Keratinocyte (primary cell): Measurements from ENCODE around the gene XCL2. TPM values are rescaled to one million over a fixed set of nuclear protein-coding genes. Genes with fewer than 3 reads are reported as not detected.
"Not testable (repeated sequence)": the region's sequence is repeated elsewhere in the genome, so short reads cannot be mapped to it uniquely, and the experiment has no call there.

ENCODE experiments used
- DNase-seq: peaks from one replicate; pipeline ENCODE4 v3.0.0-alpha.2; 2011; ENCODE audit warnings: low read depth, missing footprints, low spot score
- FAIRE-seq: peaks from 2 replicates; lab custom pipeline; 2011; peaks lifted over from hg19 to GRCh38; lab: Jason Lieb, UNC
- H2AFZ ChIP-seq: 2 replicates; pipeline ENCODE4 v1.6.0; 2012; ENCODE audit warnings: low read length, control low read depth, inconsistent platforms; ENCODE audit not compliant: control insufficient read depth
- H3K27ac ChIP-seq: 2 replicates; pipeline ENCODE4 v1.5.1; 2011; ENCODE audit warnings: low read length; ENCODE audit not compliant: control insufficient read depth, insufficient read depth
- H3K27me3 ChIP-seq: 3 replicates; pipeline ENCODE4 v1.6.0; 2011; ENCODE audit warnings: low read length; ENCODE audit not compliant: control insufficient read depth, insufficient read depth; ENCODE audit errors: extremely low read depth
- H3K36me3 ChIP-seq, 2 experiments: 2 replicates in 1 of 2; 3 replicates in 1 of 2; pipeline ENCODE4 v1.5.1; 2011; ENCODE audit warnings: low read length in 2 of 2, mild to moderate bottlenecking in 1 of 2; ENCODE audit not compliant: control insufficient read depth in 2 of 2, insufficient read depth in 2 of 2; ENCODE audit errors: extremely low read depth in 1 of 2
- H3K4me1 ChIP-seq: 3 replicates; pipeline ENCODE4 v1.5.1; 2011; ENCODE audit warnings: low read length; ENCODE audit not compliant: control insufficient read depth, insufficient read depth; ENCODE audit errors: extremely low read depth
- H3K4me2 ChIP-seq: 3 replicates; pipeline ENCODE4 v1.6.0; 2011; ENCODE audit warnings: low read depth, low read length; ENCODE audit not compliant: control insufficient read depth, insufficient read depth; ENCODE audit errors: extremely low read depth
- H3K4me3 ChIP-seq, 3 experiments: fragments of 200-600 bp in 1 of 3; sonication (generic) in 1 of 3; 2 replicates in 2 of 3; 3 replicates in 1 of 3; pipeline ENCODE4 v1.5.1; 2011 to 2016; ENCODE audit warnings: low read length in 3 of 3, mild to moderate bottlenecking in 3 of 3, control low read depth in 2 of 3, inconsistent platforms in 1 of 3, low read depth in 1 of 3, mixed read lengths in 1 of 3, mixed run types in 1 of 3, moderate library complexity in 1 of 3; ENCODE audit not compliant: control insufficient read depth in 2 of 3, insufficient read depth in 2 of 3; ENCODE audit errors: extremely low read depth in 1 of 3
- H3K79me2 ChIP-seq: 2 replicates; pipeline ENCODE4 v1.6.0; 2012; ENCODE audit warnings: low read length; ENCODE audit not compliant: control insufficient read depth, insufficient read depth
- H3K9ac ChIP-seq: 3 replicates; pipeline ENCODE4 v1.6.0; 2011; ENCODE audit warnings: low read length; ENCODE audit not compliant: control insufficient read depth, insufficient read depth; ENCODE audit errors: extremely low read depth
- H3K9me1 ChIP-seq: 3 replicates; pipeline ENCODE4 v1.6.0; 2011; ENCODE audit warnings: low read length; ENCODE audit not compliant: control insufficient read depth, insufficient read depth; ENCODE audit errors: extremely low read depth
- H3K9me3 ChIP-seq: 2 replicates; pipeline ENCODE4 v1.5.1; 2012; ENCODE audit warnings: low read depth, low read length; ENCODE audit not compliant: control insufficient read depth
- H4K20me1 ChIP-seq: 3 replicates; pipeline ENCODE4 v1.6.0; 2011; ENCODE audit warnings: low read length; ENCODE audit not compliant: control insufficient read depth, insufficient read depth; ENCODE audit errors: extremely low read depth
- dilution Hi-C: fragments of 300-500 bp; cut with MboI; formaldehyde crosslinking; loops from one replicate; pipeline ENCODE4 v1.7.0; 2020; ENCODE audit warnings: low sequenced_read_pairs; ENCODE audit not compliant: extremely low pct_ligation_motif_present
- polyA plus RNA-seq, 5 experiments: library from polyadenylated mRNA; depleted of rRNA in 3 of 5; stranded (reverse) in 3 of 5; stranded (forward) in 1 of 5; unstranded in 1 of 5; fragments of >200 nt; gene quantifications; 1 replicate in 1 of 5; 2 replicates in 3 of 5; 3 replicates in 1 of 5; pipeline versions ENCODE4 v1.2.1 to v1.2.3, GENCODE V29; 2011 to 2012; ENCODE audit warnings: missing spikeins in 2 of 5, low read depth in 1 of 5, low replicate concordance in 1 of 5
- TF ChIP-seq, protein P1 (sequence below), 3 experiments: IDR thresholded peaks in 1 of 3; conservative IDR thresholded peaks in 1 of 3; optimal IDR thresholded peaks in 1 of 3; 2 replicates in 2 of 3; 3 replicates in 1 of 3; pipeline versions ENCODE3 to v1.5.1; 2011; ENCODE audit warnings: low read length in 3 of 3, mild to moderate bottlenecking in 3 of 3, moderate library complexity in 2 of 3, control low read depth in 1 of 3, inconsistent platforms in 1 of 3; ENCODE audit not compliant: insufficient read depth in 2 of 3; ENCODE audit errors: extremely low read depth in 1 of 3

Gene XCL2
- polyA plus RNA-seq, 1 donor (not counting 4 experiments of a cell fraction or from before 2014, with no cell fraction given), result not detected

DNA sequence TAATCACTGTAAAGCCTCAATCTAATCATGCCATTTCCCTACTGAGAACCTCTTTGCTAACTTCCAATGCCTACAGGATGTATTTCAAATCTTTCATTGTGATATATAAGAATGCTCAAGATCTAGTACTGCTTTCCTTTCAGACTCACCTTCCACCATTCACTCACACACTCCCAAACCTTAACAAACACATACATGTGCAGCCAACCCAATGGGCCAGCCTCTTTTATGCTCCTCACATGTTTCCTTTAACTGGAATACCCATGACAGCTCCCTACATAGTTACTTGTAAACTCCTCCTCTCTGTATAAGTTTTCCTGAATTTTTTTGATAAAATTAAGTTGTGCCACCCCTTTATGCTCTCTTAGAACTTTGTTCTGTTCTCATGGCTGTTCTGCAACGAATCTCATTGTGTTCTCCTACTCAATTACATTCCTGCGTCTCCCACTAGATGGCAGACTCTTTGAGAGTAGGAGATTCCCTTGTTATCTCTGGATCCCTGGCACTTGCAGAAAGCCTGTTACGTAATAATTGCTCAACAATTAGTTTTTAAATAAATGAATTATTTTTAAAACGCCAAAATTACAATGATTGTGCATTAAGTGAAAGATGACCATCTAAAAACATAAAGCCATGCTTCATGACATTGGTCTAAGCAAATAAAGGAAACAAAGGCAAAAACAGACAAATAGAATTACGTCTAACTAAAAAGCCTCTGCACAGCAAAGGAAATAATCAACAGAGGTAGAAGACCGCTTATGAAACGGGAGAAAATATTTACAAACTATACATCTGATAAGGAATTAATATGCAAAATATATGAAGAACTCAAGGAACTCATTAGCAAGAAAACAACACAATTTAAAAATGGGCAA, 2.1 kb upstream of the XCL2 start:
- H3K79me2 ChIP-seq, H3K4me1 ChIP-seq, H3K36me3 ChIP-seq, H4K20me1 ChIP-seq, dilution Hi-C loops, H3K4me3 ChIP-seq, H2AFZ ChIP-seq, H3K9me1 ChIP-seq, H3K27ac ChIP-seq, H3K9ac ChIP-seq, H3K4me2 ChIP-seq, H3K27me3 ChIP-seq, H3K9me3 ChIP-seq: not testable (repeated sequence)
- DNase-seq, result peak; percentile 5
- TF ChIP-seq, protein P1, sequence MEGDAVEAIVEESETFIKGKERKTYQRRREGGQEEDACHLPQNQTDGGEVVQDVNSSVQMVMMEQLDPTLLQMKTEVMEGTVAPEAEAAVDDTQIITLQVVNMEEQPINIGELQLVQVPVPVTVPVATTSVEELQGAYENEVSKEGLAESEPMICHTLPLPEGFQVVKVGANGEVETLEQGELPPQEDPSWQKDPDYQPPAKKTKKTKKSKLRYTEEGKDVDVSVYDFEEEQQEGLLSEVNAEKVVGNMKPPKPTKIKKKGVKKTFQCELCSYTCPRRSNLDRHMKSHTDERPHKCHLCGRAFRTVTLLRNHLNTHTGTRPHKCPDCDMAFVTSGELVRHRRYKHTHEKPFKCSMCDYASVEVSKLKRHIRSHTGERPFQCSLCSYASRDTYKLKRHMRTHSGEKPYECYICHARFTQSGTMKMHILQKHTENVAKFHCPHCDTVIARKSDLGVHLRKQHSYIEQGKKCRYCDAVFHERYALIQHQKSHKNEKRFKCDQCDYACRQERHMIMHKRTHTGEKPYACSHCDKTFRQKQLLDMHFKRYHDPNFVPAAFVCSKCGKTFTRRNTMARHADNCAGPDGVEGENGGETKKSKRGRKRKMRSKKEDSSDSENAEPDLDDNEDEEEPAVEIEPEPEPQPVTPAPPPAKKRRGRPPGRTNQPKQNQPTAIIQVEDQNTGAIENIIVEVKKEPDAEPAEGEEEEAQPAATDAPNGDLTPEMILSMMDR (optimal IDR thresholded peaks at IDR 0.05 in 1 of 3, IDR thresholded peaks at IDR 0.05 in 1 of 3, conservative IDR thresholded peaks at IDR 0.05 in 1 of 3; ENCODE audit: extremely low read depth in 1 of 3, insufficient read depth in 2 of 3, low read length in 3 of 3), result peak in 2 of 3 experiments; percentile 28 to 36
- peak; percentile 88 for FAIRE-seq

DNA sequence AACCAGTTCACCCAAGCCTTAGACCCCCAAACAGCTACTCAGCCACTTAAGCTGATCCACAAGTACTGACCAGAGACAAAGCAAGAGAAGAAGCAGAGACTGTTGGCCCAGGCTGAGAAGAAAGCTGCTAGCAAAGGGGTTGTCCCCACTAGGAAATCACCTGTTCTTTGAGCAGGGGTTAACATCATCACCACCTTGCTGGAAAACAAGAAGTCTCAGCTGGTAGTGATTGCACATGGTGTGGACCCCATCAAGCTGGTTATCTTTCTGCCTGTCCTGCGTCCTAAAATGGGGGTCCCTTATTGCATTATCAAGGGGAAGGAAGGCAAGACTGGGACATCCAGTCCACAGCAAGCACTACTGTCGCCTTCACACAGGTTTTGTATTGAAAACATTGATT, 819 bp downstream of the XCL2 start:
- H3K36me3 ChIP-seq, H3K79me2 ChIP-seq, H3K27ac ChIP-seq, dilution Hi-C loops, H3K9me3 ChIP-seq, H3K9ac ChIP-seq, H4K20me1 ChIP-seq, DNase-seq, H3K4me2 ChIP-seq, H3K4me3 ChIP-seq, H2AFZ ChIP-seq, H3K27me3 ChIP-seq, H3K9me1 ChIP-seq, FAIRE-seq, H3K4me1 ChIP-seq: not testable (repeated sequence)

DNA sequence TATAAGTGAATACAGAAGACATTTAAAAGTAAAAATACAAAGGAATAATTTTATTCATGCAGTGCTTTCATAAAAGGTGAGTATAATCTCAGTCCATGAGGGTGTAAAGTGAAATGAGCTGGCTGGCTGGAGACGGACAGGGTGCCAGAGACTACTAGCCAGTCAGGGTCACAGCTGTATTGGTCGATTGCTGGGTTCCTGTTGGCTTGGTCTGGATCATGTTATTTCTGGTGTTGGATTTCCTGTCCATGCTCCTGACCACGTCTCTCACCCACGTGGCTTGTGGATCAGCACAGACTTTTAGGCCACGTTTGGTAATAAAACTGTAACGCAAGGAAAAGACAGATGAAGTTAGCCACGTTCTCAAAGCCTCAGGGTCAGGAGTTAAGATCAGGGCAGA, 3.0 kb downstream of the XCL2 start:
- H2AFZ ChIP-seq, H3K36me3 ChIP-seq, H4K20me1 ChIP-seq, H3K27ac ChIP-seq, H3K4me1 ChIP-seq, H3K9ac ChIP-seq, DNase-seq, H3K4me3 ChIP-seq, H3K27me3 ChIP-seq, H3K9me1 ChIP-seq, dilution Hi-C loops, H3K9me3 ChIP-seq, H3K79me2 ChIP-seq, H3K4me2 ChIP-seq: not testable (repeated sequence)
- peak; percentile 17 for FAIRE-seq
